WTC11 (cell line): ENCODE measurements around the gene COG5. TPM values are rescaled to one million over a fixed set of nuclear protein-coding genes. Genes with fewer than 3 reads are reported as not detected.

Experiments used
- ATAC-seq: fragments of 200-7000 bp; cut with Tn5 transposase; 2 replicates; pipeline ENCODE4 v1.10.0; 2021; ENCODE audit warnings: mild to moderate bottlenecking, moderate library complexity
- CTCF ChIA-PET: fragments of 300-600 bp; sonication (Branson Sonifier 250); formaldehyde crosslinking; loops from one replicate; lab custom pipeline; 2021; ENCODE audit warnings: antibody characterized with exemption; lab: Charles Lee
- POLR2A ChIA-PET: fragments of 350-600 bp; sonication (Branson Sonifier 250); formaldehyde crosslinking; loops from one replicate; lab custom pipeline; 2021; ENCODE audit warnings: antibody characterized with exemption; lab: Charles Lee
- DNase-seq: peaks from one replicate; pipeline ENCODE4 v3.0.0; 2021; ENCODE audit warnings: low spot score
- H3K27ac Mint-ChIP-seq: 2 replicates; pipeline ENCODE4 v1.8.0; 2021; ENCODE audit warnings: mixed read lengths
- H3K27me3 Mint-ChIP-seq: 2 replicates; pipeline ENCODE4 v1.8.0; 2021; ENCODE audit warnings: low read depth, mild to moderate bottlenecking, moderate library complexity, mixed read lengths
- H3K36me3 Mint-ChIP-seq: 2 replicates; pipeline ENCODE4 v1.8.0; 2021; ENCODE audit warnings: mixed read lengths
- H3K4me1 Mint-ChIP-seq: 2 replicates; pipeline ENCODE4 v1.8.0; 2022; ENCODE audit warnings: mixed read lengths
- H3K4me3 Mint-ChIP-seq: 2 replicates; pipeline ENCODE4 v1.8.0; 2021; ENCODE audit warnings: mild to moderate bottlenecking, moderate library complexity, mixed read lengths
- H3K9me3 Mint-ChIP-seq: 2 replicates; pipeline ENCODE4 v1.8.0; 2021; ENCODE audit warnings: mixed read lengths
- ATF1 ChIP-seq: sonication (generic); formaldehyde crosslinking; IDR thresholded peaks from 2 replicates; pipeline ENCODE4 v1.8.1; 2023; ENCODE audit warnings: mild to moderate bottlenecking, moderate library complexity, missing genetic modification reagents
- ATF3 ChIP-seq: sonication (generic); formaldehyde crosslinking; conservative IDR thresholded peaks from 2 replicates; pipeline ENCODE4 v1.8.1; 2022; ENCODE audit warnings: mild to moderate bottlenecking, missing genetic modification reagents
- CBFB ChIP-seq: sonication (generic); formaldehyde crosslinking; IDR thresholded peaks from 2 replicates; pipeline ENCODE4 v1.8.1; 2022; ENCODE audit warnings: mild to moderate bottlenecking, low read depth, missing genetic modification reagents
- CREM ChIP-seq: sonication (generic); formaldehyde crosslinking; IDR thresholded peaks from 2 replicates; pipeline ENCODE4 v1.8.1; 2022; ENCODE audit warnings: mild to moderate bottlenecking, missing genetic modification reagents, moderate library complexity
- E2F4 ChIP-seq: sonication (generic); formaldehyde crosslinking; IDR thresholded peaks from 2 replicates; pipeline ENCODE4 v1.8.1; 2022; ENCODE audit warnings: low read depth, mild to moderate bottlenecking, moderate library complexity, missing genetic modification reagents, borderline replicate concordance
- E2F5 ChIP-seq: sonication (generic); formaldehyde crosslinking; IDR thresholded peaks from 2 replicates; pipeline ENCODE4 v1.8.1; 2022; ENCODE audit warnings: mild to moderate bottlenecking, moderate library complexity, missing genetic modification reagents
- ESRRA ChIP-seq: sonication (generic); formaldehyde crosslinking; IDR thresholded peaks from 2 replicates; pipeline ENCODE4 v1.8.1; 2022; ENCODE audit warnings: mild to moderate bottlenecking, missing genetic modification reagents, borderline replicate concordance
- ETV6 ChIP-seq: sonication (generic); formaldehyde crosslinking; IDR thresholded peaks from 2 replicates; pipeline ENCODE4 v1.8.1; 2022; ENCODE audit warnings: mild to moderate bottlenecking, missing genetic modification reagents
- IRF2 ChIP-seq: sonication (generic); formaldehyde crosslinking; IDR thresholded peaks from 2 replicates; pipeline ENCODE4 v1.8.0; 2022; ENCODE audit warnings: low read depth, missing genetic modification reagents, borderline replicate concordance
- JAZF1 ChIP-seq: fragments of 250-450 bp; sonication (Bioruptor Pico); IDR thresholded peaks from 2 replicates; pipeline ENCODE4 v1.9.0; 2021; ENCODE audit warnings: moderate library complexity, mild to moderate bottlenecking, inconsistent platforms
- MYBL2 ChIP-seq: sonication (generic); formaldehyde crosslinking; IDR thresholded peaks from 2 replicates; pipeline ENCODE4 v1.8.1; 2023; ENCODE audit warnings: mild to moderate bottlenecking, moderate library complexity, missing genetic modification reagents
- NFATC4 ChIP-seq: fragments of 250-450 bp; sonication (Bioruptor Pico); IDR thresholded peaks from 2 replicates; pipeline ENCODE4 v1.9.0; 2021; ENCODE audit warnings: mild to moderate bottlenecking
- NFYB ChIP-seq: sonication (generic); formaldehyde crosslinking; conservative IDR thresholded peaks from 2 replicates; pipeline ENCODE4 v1.8.0; 2022; ENCODE audit warnings: low read depth, missing genetic modification reagents
- NR3C1 ChIP-seq: sonication (generic); formaldehyde crosslinking; conservative IDR thresholded peaks from 2 replicates; pipeline ENCODE4 v1.8.1; 2023; ENCODE audit warnings: low read depth, mild to moderate bottlenecking, missing genetic modification reagents
- OVOL2 ChIP-seq: fragments of 250-450 bp; sonication (Bioruptor Pico); IDR thresholded peaks from 2 replicates; pipeline ENCODE4 v1.9.0; 2021; ENCODE audit warnings: mild to moderate bottlenecking, borderline replicate concordance
- PREB ChIP-seq: sonication (generic); formaldehyde crosslinking; IDR thresholded peaks from 2 replicates; pipeline ENCODE4 v1.8.1; 2022; ENCODE audit warnings: mild to moderate bottlenecking, missing genetic modification reagents, moderate library complexity, borderline replicate concordance
- RELA ChIP-seq: sonication (generic); formaldehyde crosslinking; IDR thresholded peaks from 2 replicates; pipeline ENCODE4 v1.8.1; 2022; ENCODE audit warnings: missing genetic modification reagents, mild to moderate bottlenecking, borderline replicate concordance
- RORB ChIP-seq: fragments of 250-450 bp; sonication (Bioruptor Pico); IDR thresholded peaks from 2 replicates; pipeline ENCODE4 v1.9.0; 2021; ENCODE audit warnings: mild to moderate bottlenecking
- SP1 ChIP-seq: sonication (generic); formaldehyde crosslinking; conservative IDR thresholded peaks from 2 replicates; pipeline ENCODE4 v1.8.1; 2022; ENCODE audit warnings: missing genetic modification reagents
- TEAD4 ChIP-seq: sonication (generic); formaldehyde crosslinking; IDR thresholded peaks from 2 replicates; pipeline ENCODE4 v1.8.0; 2022; ENCODE audit warnings: mild to moderate bottlenecking, missing genetic modification reagents
- TP53 ChIP-seq: sonication (generic); formaldehyde crosslinking; IDR thresholded peaks from 2 replicates; pipeline ENCODE4 v1.8.1; 2023; ENCODE audit warnings: mild to moderate bottlenecking, missing genetic modification reagents
- ZNF138 ChIP-seq: sonication (generic); formaldehyde crosslinking; conservative IDR thresholded peaks from 2 replicates; pipeline ENCODE4 v1.8.1; 2022; ENCODE audit warnings: mild to moderate bottlenecking, moderate library complexity, missing genetic modification reagents
- ZNF281 ChIP-seq: sonication (generic); formaldehyde crosslinking; IDR thresholded peaks from 2 replicates; pipeline ENCODE4 v1.8.0; 2023; ENCODE audit warnings: mild to moderate bottlenecking, missing genetic modification reagents
- ZNF396 ChIP-seq: fragments of 250-450 bp; sonication (Bioruptor Pico); IDR thresholded peaks from 2 replicates; pipeline ENCODE4 v1.8.0; 2021; ENCODE audit warnings: mild to moderate bottlenecking, moderate library complexity, borderline replicate concordance
- total RNA-seq: library from RNA; stranded (reverse); gene quantifications from 3 replicates; pipeline ENCODE4 v1.2.3, GENCODE V29; 2021

The COG5 gene
- total RNA-seq, 1 experiment from 2014 or later, result 23.8 TPM

GRCh38 chr7:107530751-107531150 lies 33.0 kb downstream of the COG5 start:
- no peak overlapping the region; the same call in 1 of the 2 replicates for H3K27ac Mint-ChIP-seq
- H3K9me3 Mint-ChIP-seq, result no peaks in the 10 kb centered on the region
- no peak for ATAC-seq
- no peak for DNase-seq
- H3K27me3 Mint-ChIP-seq, result no peaks in the 10 kb centered on the region
- ChIA-PET CTCF (no interaction called here), POLR2A (interaction anchor here (0.7 to 0.9 kb wide), 3 partner anchors 32 to 285 kb away, joined by 3 to 4 read pairs (median 3); no protein-coding TSS in a partner anchor)
- TF ChIP-seq NFYB (no peak), MYBL2 (no peak), TP53 (no peak), RORB (CRISPR knock-in tag) (no peak)
- peaks cover 6% of the 10 kb centered on the region for H3K36me3 Mint-ChIP-seq
- no peak overlapping the region for H3K4me3 Mint-ChIP-seq
- peaks cover 19% of the 10 kb centered on the region for H3K4me1 Mint-ChIP-seq

- Mint-ChIP-seq H3K36me3 (peaks cover 8% of the 10 kb centered on the region), H3K27me3 (no peaks in the 10 kb centered on the region), H3K4me1 (peaks cover 19% of the 10 kb centered on the region), H3K4me3 (no peak overlapping the region), H3K27ac (no peak overlapping the region), H3K9me3 (no peaks in the 10 kb centered on the region)
- POLR2A ChIA-PET, result no interaction called here
- ATAC-seq, result no peak
- CTCF ChIA-PET, result no interaction called here
- TF ChIP-seq ATF1 (CRISPR knock-in tag), result no peak
- TF ChIP-seq NFATC4, result no peak
- TF ChIP-seq NFYB, result no peak
- no peak for TF ChIP-seq PREB
- TF ChIP-seq NR3C1, result no peak
- no peak for TF ChIP-seq ZNF138 (CRISPR knock-in tag)
- no peak for TF ChIP-seq OVOL2 (CRISPR knock-in tag)
- no peak for TF ChIP-seq RELA (CRISPR knock-in tag)
- TF ChIP-seq ZNF281, result no peak
- no peak for TF ChIP-seq ATF3 (CRISPR knock-in tag)
- no peak for TF ChIP-seq TEAD4 (CRISPR knock-in tag)
- TF ChIP-seq IRF2 (CRISPR knock-in tag), result no peak
- no peak for TF ChIP-seq CREM (CRISPR knock-in tag)
- no peak for TF ChIP-seq E2F5 (CRISPR knock-in tag)
- no peak for TF ChIP-seq E2F4 (CRISPR knock-in tag)
- DNase-seq, result no peak
These were observed 35.3 kb downstream of the COG5 start for GRCh38 chr7:107528461-107528860.

GRCh38 chr7:107527196-107527595 lies 36.5 kb downstream of the COG5 start:
- Mint-ChIP-seq H3K27ac (no peak overlapping the region), H3K4me1 (peaks cover 17% of the 10 kb centered on the region), H3K9me3 (no peaks in the 10 kb centered on the region), H3K27me3 (no peaks in the 10 kb centered on the region), H3K36me3 (peaks cover 8% of the 10 kb centered on the region), H3K4me3 (no peak overlapping the region)
- no peak for TF ChIP-seq ESRRA (CRISPR knock-in tag)
- TF ChIP-seq SP1 (CRISPR knock-in tag), result no peak
- no peak for TF ChIP-seq CBFB (CRISPR knock-in tag)
- no peak for TF ChIP-seq ZNF396 (CRISPR knock-in tag)
- TF ChIP-seq E2F5 (CRISPR knock-in tag), result no peak
- no peak for TF ChIP-seq JAZF1 (CRISPR knock-in tag)
- TF ChIP-seq ETV6 (CRISPR knock-in tag), result no peak
- TF ChIP-seq E2F4 (CRISPR knock-in tag), result no peak
- no peak for ATAC-seq
- DNase-seq, result no peak
- POLR2A ChIA-PET, result no interaction called here
- CTCF ChIA-PET, result interaction anchor here (0.6 kb wide), 1 partner anchor 25 kb away, joined by 3 read pairs; no protein-coding TSS in a partner anchor
